Panc1 (cell line): Measurements from ENCODE around the gene VIPR2. TPM values are rescaled to one million over a fixed set of nuclear protein-coding genes. Genes with fewer than 3 reads are reported as not detected.

ENCODE experiments used
- ATAC-seq: fragments of 200-7000 bp; cut with Tn5 transposase; 2 replicates; pipeline ENCODE4 v1.9.1; 2020; ENCODE audit warnings: mild to moderate bottlenecking, moderate library complexity
- BruUV-seq: library from RNA; stranded (reverse); fragments of 400-500 nt; replicated peaks from 2 replicates; lab custom pipeline; 2021; lab: Mats Ljungman, UMichigan
- CTCF ChIA-PET: fragments of 300-600 bp; sonication (Branson Sonifier 250); formaldehyde crosslinking; loops from one replicate; lab custom pipeline; 2022; ENCODE audit warnings: antibody characterized with exemption; lab: Charles Lee
- POLR2A ChIA-PET: fragments of 300-600 bp; sonication (Branson Sonifier 250); formaldehyde crosslinking; loops from one replicate; lab custom pipeline; 2022; ENCODE audit warnings: antibody characterized with exemption; lab: Charles Lee
- DNase-seq: peaks from one replicate; pipeline ENCODE4 v3.0.0-alpha.2; 2010; ENCODE audit warnings: low read depth, low spot score
- H3K27ac ChIP-seq: 2 replicates; pipeline ENCODE4 v1.5.1; 2011; ENCODE audit warnings: mild to moderate bottlenecking, low read length, inconsistent platforms
- H3K27me3 ChIP-seq: fragments of 200-500 bp; sonication (Bioruptor generic); 2 replicates; pipeline ENCODE4 v1.6.0; 2014; ENCODE audit warnings: low read length, inconsistent platforms; ENCODE audit not compliant: control insufficient read depth, insufficient read depth
- H3K36me3 ChIP-seq: fragments of 200-500 bp; sonication (Bioruptor generic); 2 replicates; pipeline ENCODE4 v1.5.1; 2014; ENCODE audit warnings: inconsistent platforms, mild to moderate bottlenecking, low read length, moderate library complexity; ENCODE audit not compliant: control insufficient read depth, insufficient read depth
- H3K4me1 ChIP-seq: 2 replicates; pipeline ENCODE4 v1.5.1; 2011; ENCODE audit warnings: inconsistent platforms, mild to moderate bottlenecking, low read length, moderate library complexity; ENCODE audit not compliant: control insufficient read depth, insufficient read depth
- H3K4me3 ChIP-seq, 2 experiments: 2 replicates each; pipeline ENCODE4 v1.5.1; 2011 to 2012; ENCODE audit warnings: low read depth in 2 of 2, low read length in 2 of 2, mild to moderate bottlenecking in 2 of 2, inconsistent platforms in 1 of 2, moderate library complexity in 1 of 2
- H3K9me3 ChIP-seq: fragments of 200-500 bp; sonication (Bioruptor generic); 2 replicates; pipeline ENCODE4 v1.5.1; 2014; ENCODE audit warnings: low read depth, mild to moderate bottlenecking, inconsistent platforms, low read length, moderate library complexity; ENCODE audit not compliant: control insufficient read depth, insufficient read depth
- CTCF ChIP-seq: fragments of 450-650 bp; IDR thresholded peaks from 2 replicates; pipeline ENCODE4 v1.5.1; 2017; ENCODE audit warnings: mild to moderate bottlenecking
- POLR2AphosphoS5 ChIP-seq: IDR thresholded peaks from 2 replicates; pipeline ENCODE4 v1.6.1; 2012; ENCODE audit warnings: mild to moderate bottlenecking, low read depth, low read length, moderate library complexity
- SIN3A ChIP-seq: IDR thresholded peaks from 2 replicates; pipeline ENCODE4 v1.6.1; 2012; ENCODE audit warnings: low read depth, mild to moderate bottlenecking, low read length, moderate library complexity, borderline replicate concordance; ENCODE audit not compliant: insufficient read depth
- TCF7L2 ChIP-seq: IDR thresholded peaks from 2 replicates; pipeline ENCODE4 v1.6.1; 2011; ENCODE audit warnings: mild to moderate bottlenecking, low read depth, low read length, inconsistent platforms
- in situ Hi-C: cut with HindIII; loops from 2 replicates; pipeline ENCODE4 v1.10.0; 2016; ENCODE audit warnings: low sequenced_read_pairs, low pct_unique_long_range_greater_than_20kb
- intact Hi-C: fragments of 100-400 bp; cut with micrococcal nuclease; formaldehyde crosslinking; loops from one replicate; pipeline ENCODE4 v1.10.0; 2022; ENCODE audit not compliant: unreplicated experiment
- total RNA-seq: library from RNA; stranded (reverse); gene quantifications from one replicate; pipeline ENCODE4 v1.2.1, GENCODE V29; 2021; ENCODE audit not compliant: unreplicated experiment
- TF ChIP-seq, protein P1 (sequence below), 2 experiments: IDR thresholded peaks; 2 replicates each; pipeline ENCODE4 v1.6.1; 2011 to 2012; ENCODE audit warnings: low read depth in 2 of 2, control low read depth in 1 of 2, low read length in 1 of 2, mild to moderate bottlenecking in 1 of 2, moderate library complexity in 1 of 2; ENCODE audit not compliant: insufficient read depth in 1 of 2

VIPR2 gene
- total RNA-seq, 1 experiment from 2014 or later: not detected

GRCh38 chr7:159000859-159001435 is 143.7 kb downstream of the VIPR2 start:
- ATAC-seq (no peak), DNase-seq (no peak)
- ChIA-PET POLR2A (interaction anchor here (0.5 to 0.6 kb wide), 2 partner anchors 8 to 101 kb away, joined by 7 to 10 read pairs; no protein-coding TSS in a partner anchor), CTCF (no interaction called here)
- Histone ChIP-seq H3K9me3 (no peaks in the 10 kb centered on the region), H3K4me3 (no peak overlapping the region), H3K36me3 (no peaks in the 10 kb centered on the region), H3K27me3 (no peaks in the 10 kb centered on the region), H3K27ac (no peak overlapping the region), H3K4me1 (no peaks in the 10 kb centered on the region)
- TF ChIP-seq, protein P1, sequence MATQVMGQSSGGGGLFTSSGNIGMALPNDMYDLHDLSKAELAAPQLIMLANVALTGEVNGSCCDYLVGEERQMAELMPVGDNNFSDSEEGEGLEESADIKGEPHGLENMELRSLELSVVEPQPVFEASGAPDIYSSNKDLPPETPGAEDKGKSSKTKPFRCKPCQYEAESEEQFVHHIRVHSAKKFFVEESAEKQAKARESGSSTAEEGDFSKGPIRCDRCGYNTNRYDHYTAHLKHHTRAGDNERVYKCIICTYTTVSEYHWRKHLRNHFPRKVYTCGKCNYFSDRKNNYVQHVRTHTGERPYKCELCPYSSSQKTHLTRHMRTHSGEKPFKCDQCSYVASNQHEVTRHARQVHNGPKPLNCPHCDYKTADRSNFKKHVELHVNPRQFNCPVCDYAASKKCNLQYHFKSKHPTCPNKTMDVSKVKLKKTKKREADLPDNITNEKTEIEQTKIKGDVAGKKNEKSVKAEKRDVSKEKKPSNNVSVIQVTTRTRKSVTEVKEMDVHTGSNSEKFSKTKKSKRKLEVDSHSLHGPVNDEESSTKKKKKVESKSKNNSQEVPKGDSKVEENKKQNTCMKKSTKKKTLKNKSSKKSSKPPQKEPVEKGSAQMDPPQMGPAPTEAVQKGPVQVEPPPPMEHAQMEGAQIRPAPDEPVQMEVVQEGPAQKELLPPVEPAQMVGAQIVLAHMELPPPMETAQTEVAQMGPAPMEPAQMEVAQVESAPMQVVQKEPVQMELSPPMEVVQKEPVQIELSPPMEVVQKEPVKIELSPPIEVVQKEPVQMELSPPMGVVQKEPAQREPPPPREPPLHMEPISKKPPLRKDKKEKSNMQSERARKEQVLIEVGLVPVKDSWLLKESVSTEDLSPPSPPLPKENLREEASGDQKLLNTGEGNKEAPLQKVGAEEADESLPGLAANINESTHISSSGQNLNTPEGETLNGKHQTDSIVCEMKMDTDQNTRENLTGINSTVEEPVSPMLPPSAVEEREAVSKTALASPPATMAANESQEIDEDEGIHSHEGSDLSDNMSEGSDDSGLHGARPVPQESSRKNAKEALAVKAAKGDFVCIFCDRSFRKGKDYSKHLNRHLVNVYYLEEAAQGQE (IDR thresholded peaks at IDR 0.05; ENCODE audit: insufficient read depth in 1 of 2, low read depth in 2 of 2, low read length in 1 of 2): no peak
- TF ChIP-seq CTCF: no peak; the same call in 1 of the 2 replicates
- no peak for TF ChIP-seq SIN3A
- TF ChIP-seq TCF7L2: no peak
- no peak for TF ChIP-seq POLR2AphosphoS5
- in situ Hi-C loops: no loop called here
- no TSS peak for BruUV-seq
- intact Hi-C loops: no loop called here

GRCh38 chr7:159000070-159000469 is 144.6 kb downstream of the VIPR2 start:
- Histone ChIP-seq H3K27me3 (no peaks in the 10 kb centered on the region), H3K9me3 (no peaks in the 10 kb centered on the region), H3K27ac (no peak overlapping the region), H3K36me3 (no peaks in the 10 kb centered on the region), H3K4me1 (no peaks in the 10 kb centered on the region), H3K4me3 (no peak overlapping the region)
- ATAC-seq (no peak), DNase-seq (no peak)
- intact Hi-C loops (no loop called here), in situ Hi-C loops (no loop called here)
- ChIA-PET POLR2A (no interaction called here), CTCF (no interaction called here)
- TF ChIP-seq, protein P1 (IDR thresholded peaks at IDR 0.05; ENCODE audit: insufficient read depth in 1 of 2, low read depth in 2 of 2, low read length in 1 of 2): no peak
- TF ChIP-seq TCF7L2 (no peak), SIN3A (no peak), CTCF (no peak), POLR2AphosphoS5 (no peak)
- no TSS peak for BruUV-seq
